Activated CD4-positive, CD25-positive, alpha-beta regulatory T cell treated with anti-CD3 and anti-CD28 coated beads, Interleukin-2, amount 50 U/mL, for 24 hours (primary cell): Measurements from ENCODE around the gene MT4.
A peak's percentile ranks its signal among the peaks of the same experiment; 100 is the strongest.
"Not testable (repeated sequence)": the region's sequence is repeated elsewhere in the genome, so short reads cannot be mapped to it uniquely, and the experiment has no call there.

Experiments
- ATAC-seq, 2 donors: fragments of 150-1000 bp; cut with Tn5 transposase; one replicate each; pipeline ENCODE4 v1.10.0; 2021; ENCODE audit warnings: mild to moderate bottlenecking in 1 of 2, moderate library complexity in 1 of 2

Gene MT4

DNA sequence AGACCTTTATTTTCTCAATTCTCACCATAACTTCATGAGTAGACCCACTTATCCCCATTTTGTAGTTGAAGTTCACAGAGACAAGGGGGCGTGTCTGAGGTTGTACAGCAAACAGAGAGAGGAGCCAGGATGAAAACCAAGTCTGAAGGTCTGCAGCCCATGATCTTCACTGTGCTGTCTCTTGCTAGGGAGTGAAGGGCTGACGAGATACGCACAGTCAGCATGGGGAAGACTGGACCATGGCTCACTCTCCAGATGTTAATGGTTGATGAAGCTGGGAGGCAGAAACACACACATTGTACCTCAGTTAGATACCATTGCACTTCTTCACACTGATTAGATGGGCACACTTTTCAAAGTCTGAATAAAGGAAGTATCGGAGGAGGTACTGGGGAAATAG, 5.8 kb upstream of the MT4 start:
- no peak for ATAC-seq

DNA sequence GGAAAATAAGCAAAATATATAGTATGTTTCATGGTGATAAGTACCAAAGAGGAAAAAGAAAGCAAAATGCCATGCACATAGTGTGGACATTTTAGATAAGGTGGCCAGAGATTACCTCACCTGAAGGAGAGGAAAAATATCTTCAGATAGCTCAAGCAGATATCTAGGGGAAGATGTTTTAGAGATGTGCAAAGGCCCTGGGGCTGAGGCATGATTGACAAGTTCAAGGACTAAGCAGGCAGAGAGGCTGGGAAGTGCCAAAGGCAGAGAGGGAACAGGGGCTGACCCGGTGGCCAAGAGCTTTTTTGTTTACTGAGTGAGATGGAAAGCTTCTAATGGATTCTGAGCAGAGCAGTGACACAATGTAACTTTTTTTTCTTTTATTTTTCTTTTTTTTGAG, 4.4 kb upstream of the MT4 start:
- no peak for ATAC-seq

DNA sequence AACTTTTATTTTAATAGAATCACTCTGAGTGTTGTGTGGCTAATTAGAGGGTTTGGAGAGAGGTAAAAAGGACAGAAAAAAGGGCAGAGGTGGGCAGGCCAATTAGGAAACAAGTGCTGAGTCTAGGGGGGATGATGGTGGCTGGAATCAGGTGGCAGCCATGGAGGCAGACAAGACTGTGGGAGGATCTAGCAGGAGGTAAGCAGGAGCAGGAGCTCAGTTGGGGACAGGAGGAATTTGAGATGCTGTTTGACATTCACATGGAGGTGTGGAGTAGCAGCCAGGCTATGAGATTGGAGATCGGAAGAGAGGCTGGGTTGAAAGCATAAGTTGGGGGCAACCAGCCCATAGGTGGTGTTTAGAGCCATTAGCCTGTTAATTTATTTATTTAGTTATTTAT, 3.7 kb upstream of the MT4 start:
- ATAC-seq: no peak

DNA sequence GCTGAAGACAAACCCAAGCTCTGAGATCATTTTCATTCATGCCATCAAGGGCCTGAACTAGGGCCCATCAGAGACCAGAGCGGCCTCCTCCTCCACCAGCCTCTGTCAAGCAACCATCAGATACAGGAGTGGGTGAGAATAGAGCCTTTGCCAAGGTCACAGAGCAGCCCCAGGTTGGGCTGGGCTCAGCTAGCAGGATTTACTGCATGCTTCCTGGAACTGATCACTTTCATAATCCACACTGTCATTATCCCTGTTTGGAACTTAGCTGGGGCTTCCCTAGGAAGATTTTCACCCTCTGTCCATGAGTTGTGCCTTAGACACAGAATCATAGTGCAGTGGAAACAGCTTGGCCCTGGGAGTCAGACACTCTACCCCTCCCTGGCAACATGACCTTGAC, 5.1 kb downstream of the MT4 start:
- ATAC-seq: no peak

DNA sequence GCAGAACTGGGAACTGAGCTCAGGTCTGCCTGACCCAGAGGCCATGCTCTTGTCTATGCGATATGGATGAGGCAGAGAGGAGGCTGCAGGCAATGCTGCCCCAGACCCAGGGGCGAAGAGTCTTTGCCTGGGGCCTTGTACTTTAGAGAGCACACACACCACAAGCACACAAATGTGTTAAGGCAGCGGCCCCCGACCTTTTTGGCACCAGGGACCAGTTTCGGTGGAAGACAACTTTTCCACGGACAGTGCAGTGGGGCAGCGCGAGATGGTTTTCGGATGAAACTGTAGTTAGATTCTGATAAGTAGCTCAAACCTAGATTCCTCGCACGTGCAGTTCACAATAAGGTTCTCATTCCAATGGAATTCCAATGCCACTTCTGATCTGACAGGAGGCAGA, 6.7 kb downstream of the MT4 start:
- ATAC-seq: no peak

DNA sequence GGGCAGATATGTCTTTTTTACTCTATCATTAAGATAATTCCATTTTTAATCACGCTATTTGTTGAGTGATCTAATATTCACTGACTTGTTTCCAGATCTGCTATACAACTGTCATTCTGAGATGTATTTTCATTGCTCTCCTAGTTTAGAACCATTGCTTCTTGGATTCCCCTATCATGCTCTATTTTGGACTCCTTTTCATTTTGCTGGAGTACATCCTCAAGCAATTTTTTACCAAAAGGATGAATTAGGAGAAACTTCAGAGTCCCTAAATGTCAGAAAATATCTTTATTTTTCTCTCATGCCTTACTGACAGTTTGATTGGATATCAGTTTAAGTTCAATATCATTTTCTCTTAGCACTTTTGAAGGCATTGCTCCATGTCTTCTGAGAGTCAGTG, 9.8 kb downstream of the MT4 start:
- no peak for ATAC-seq

DNA sequence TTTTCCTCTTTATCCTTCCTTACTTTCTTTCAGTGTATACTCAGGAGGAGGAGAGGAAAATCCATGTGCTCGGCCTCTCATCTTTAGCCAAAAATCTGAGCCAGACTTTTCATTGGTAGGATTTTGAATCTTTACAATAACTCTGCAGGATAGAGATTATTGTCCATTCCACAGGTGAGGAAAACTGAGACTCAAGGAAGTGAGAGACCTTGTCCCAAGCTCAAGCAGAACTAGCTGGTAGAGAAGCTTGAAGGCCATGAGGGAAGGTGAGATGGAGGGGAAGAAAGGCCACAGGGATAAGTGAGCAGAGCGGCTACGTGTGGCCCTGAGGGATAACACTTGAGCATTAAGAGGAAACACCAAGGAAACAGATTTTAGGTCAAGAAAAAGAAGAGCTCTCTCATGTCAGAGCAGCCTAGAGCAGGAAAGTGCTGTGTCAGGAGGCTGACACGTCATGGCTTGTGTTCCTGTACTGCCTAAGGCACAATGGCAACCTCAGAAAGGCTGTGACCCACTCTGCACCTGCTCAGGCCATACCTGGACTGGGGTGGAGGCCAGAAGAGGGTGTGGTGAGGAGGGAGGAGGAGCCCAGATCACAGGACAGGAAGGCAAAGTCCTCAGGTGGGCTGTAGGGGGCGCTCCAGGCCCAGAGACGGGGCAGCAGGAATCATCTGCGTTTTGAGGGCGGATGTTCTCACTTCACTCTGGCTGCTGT, 11.9 kb downstream of the MT4 start:
- ATAC-seq: peak; percentile 99

DNA sequence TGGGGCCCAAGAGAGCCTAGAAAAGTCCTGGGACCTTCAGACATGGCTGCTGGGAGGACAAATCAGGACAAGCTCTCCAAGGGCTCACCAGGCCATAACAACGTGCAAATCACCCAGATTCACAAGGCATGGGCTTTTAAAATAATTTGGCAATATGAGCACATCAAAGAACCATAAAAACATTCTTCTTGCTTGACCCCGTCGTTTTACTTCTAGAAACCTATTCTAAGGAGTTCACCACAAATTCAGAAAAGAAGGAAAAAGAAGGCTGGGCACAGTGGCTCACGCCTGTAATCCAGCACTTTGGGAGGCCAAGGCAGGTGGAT, 12.4 kb downstream of the MT4 start:
- ATAC-seq: no peak

DNA sequence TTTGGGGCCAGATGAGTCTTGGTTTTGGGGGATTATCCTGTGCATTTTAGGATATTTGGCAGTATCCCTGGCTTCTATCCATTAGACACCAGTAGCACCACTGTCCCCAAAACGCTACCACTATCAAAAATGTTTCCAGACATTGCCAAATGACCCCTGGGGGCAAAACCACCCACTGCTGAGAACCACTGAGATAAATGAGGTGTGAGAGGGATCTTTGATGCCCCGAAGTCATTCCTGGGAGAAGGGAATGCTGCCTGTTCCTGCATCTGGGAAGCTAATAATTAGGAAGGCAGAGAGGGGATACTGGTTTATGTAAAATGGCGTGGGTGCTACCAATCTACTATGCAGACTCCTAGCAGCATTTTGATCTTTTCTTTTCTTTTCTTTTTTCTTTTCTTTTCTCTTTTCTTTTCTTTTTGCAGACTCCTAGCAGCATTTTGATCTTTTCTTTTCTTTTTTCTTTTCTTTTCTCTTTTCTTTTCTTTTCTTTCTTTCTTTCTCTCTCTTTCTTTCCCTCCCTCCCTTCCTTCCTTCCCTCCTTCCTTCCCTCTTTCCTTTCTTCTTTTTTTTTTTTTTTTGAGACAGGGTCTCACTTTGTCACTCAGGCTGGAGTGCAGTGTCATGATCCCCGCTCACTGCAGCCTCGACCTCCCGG, 15.6 kb downstream of the MT4 start:
- no peak for ATAC-seq

DNA sequence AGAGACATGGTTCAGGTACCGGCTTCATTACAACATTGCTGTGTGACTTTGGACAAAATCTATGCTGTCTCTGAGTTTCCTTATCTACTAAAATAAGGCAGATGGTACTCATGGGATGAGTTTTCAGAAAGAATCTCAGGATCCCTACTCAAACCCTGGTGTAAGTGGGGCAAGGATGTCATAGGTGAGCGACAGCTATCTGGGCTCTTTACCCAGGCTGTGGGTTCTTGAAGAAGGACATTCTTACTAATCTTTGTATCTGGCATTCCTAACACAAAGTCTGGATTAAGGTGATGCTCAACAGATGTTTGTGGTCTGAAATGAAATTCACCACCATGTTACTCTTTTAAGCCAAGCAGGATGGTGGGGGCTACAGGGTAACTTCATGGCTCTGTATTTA, 18.0 kb downstream of the MT4 start:
- ATAC-seq: not testable (repeated sequence)

DNA sequence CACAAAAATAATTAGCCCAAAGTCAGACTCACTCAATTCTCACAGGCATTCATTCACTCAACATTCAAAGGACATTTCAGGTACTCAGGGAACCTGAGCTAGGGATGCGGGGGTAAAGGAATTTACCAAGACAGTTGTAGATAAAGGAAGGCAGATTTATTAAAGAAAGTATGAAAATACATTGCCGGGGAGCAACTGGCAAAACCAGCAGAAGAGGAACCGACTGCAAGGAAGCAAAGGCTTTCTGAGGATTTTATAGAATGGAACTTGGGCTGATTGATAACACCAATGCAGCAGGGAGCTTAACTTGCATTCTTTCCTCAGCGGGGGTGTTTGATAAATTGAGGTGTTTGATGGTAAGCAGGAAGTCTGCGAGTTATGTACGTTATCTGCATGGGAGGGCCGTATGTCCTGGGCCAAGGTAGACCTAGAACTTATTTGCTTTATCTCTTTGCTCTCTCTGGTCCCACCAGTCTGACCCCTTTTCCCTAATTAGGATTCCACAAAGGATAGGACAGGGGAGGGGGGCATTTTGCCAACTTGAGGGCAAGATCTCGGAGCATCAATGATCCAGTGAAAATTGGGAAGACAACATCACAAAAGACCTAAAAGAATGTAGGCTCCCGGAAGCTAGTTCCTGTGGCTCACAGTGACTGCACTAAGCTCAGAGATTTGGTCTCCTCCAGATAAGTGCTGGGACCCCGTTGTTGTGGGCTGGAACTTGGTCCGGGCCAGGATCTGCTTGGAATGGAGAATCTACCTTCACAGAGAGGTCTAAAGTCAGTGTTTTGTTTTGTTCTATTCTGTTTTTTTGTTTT, 18.7 kb downstream of the MT4 start:
- ATAC-seq: no peak

DNA sequence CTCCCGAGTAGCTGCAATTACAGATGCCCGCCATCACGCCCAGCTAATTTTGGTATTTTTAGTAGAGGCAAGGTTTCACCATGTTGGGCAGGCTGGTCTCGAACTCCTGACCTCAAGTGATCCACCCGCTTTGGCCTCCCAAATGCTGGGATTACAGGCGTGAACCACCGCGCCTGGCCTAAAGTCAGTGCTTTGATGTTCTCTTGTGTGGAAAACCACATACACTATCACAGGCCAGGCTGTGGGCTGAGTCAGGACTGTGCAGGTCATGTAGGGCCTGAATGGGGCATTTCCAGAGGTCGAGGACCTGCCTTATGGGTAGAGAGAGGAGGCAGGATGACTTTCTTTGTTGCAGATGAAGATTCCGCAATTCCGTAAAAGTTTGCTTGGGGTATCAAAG, 19.4 kb downstream of the MT4 start:
- ATAC-seq: no peak

DNA sequence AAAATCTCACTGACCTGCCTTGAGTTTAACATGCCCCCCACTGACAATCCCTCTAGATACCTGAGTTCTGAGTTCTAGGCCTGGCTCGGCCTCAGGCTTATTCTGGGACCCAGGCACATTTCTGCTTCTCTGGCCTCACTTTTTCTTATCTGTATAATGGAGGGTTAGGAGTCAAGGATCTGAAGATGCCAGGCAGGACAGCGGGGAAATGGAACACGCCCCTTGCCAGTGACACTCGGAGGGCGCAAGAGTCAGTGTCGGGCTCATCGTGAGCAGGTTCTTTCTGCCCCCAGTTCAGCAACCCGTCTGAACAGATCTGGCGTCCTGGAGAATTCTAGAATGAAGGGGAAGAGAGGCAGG, 23.9 kb downstream of the MT4 start:
- no peak for ATAC-seq

DNA sequence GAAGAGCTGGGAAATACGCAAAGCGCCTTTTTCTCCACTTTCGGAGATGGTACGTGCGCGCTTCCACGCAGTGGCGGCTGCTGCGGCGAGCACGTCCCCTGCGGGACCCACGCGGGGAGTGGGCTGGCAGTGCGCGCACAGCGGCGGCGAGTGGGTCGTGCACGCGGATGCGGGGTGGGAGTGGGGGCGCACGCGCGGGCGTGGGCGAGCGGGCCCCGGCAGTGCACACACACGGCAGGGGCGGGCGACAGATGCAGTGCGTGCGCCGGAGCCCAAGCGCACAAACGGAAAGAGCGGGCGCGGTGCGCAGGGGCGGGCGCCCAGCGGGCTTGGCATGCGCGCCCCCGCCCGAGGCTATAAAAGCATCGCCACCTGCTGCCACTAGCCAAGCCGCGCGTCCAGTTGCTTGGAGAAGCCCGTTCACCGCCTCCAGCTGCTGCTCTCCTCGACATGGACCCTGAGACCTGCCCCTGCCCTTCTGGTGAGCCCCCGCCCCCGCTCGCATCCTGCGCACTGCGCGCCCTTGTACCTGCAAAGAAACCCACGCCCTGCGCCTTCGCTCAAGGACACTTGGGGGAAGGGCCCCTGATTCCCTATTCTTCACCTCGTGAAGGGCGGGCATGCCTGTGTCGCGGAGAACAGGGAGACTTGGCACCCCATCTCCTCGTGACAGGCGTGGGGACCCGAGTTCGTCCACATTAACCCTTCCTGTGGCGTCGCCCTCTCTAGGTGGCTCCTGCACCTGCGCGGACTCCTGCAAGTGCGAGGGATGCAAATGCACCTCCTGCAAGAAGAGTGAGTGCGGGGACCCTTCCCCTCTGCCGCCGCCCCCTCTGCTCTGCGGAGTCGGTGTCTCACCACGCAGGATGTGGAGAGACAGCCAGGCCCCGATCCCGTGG, 24.5 kb downstream of the MT4 start, which contains the start of gene MT3:
TSS of gene MT3 (plus strand) at position 388 of the 899 bp plus-strand sequence. CDS start at position 451, 63 bp downstream.
- peak; percentile 36 to 43 for ATAC-seq

DNA sequence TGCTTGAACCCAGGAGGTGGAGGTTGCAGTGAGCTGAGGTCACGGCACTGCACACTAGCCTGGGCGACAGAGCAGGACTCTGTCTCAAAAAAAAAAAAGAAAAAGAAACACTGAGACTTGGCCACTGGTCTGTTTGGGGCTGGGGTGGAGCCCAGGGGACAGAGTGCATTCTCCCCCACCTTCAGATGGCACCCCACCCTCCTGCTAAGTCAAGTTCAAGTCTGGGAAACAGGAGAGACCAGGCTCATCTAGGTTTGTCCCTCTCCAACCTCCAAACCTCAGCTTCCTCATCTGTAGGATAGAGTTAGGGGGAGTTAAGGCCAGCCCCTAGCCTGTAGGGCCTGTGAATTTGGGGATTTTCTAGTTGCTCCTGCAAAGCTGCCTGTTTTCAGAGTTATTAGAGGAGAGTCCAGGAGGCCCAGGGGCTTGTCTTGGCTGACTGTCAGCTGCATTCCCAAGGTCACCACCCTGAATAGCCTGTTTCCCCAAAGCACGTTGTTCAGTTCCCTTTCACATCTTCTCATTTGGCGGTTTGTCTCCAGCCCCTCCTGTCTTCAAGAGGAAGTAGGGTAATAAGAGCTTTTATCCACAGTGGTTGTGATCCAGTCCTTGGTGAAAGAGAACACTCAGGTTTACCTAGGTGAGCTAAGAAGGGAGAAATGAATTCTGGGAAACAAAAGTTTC, 26.6 kb downstream of the MT4 start:
- no peak for ATAC-seq

DNA sequence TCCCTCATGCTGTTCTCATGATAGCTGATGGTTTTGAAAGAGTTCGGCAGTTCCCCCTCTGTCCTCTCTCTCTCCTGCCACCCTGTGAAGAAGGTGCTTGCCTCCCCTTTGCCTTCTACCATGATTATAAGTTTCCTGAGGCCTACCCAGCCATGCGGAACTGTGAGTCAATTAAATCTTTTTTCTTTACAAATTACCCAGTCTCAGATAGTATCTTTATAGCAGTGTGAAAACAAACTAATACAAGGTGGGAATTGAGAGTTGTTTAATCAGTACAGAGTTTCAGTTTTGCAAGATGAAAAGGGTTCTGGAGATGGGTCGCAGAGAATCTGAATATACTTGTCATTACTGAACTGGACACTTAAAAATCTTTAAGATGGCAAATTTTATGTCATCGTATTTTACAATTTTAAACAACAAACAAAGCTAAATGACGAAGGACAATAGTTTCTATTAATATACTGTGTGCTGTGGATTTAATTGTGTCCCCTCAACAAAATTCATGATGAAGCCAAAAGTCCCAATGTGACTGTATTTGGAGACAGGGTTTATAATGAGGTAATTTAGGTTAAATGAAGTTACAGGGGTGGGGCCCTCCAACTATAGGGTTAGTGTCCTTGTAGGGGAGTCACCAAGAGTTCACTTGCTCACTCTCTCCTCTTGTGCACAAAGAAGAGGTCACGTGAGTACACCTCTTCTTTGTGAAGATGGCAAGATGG, 28.9 kb downstream of the MT4 start:
- ATAC-seq: no peak

DNA sequence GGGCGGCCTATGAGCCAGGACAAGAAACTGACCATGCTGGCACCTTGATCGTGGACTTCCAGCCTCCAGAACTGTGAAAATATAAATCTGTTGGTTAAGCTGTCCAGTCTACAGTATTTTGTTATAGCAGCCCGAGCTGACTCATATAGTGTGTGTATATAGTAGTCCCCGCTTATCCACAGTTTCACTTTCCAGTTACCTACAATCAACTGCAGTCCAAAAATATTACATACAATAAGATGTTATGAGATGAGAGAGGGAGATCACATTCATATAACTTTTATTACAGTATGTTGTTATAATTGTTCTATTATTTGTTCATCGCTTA, 29.4 kb downstream of the MT4 start:
- no peak for ATAC-seq

DNA sequence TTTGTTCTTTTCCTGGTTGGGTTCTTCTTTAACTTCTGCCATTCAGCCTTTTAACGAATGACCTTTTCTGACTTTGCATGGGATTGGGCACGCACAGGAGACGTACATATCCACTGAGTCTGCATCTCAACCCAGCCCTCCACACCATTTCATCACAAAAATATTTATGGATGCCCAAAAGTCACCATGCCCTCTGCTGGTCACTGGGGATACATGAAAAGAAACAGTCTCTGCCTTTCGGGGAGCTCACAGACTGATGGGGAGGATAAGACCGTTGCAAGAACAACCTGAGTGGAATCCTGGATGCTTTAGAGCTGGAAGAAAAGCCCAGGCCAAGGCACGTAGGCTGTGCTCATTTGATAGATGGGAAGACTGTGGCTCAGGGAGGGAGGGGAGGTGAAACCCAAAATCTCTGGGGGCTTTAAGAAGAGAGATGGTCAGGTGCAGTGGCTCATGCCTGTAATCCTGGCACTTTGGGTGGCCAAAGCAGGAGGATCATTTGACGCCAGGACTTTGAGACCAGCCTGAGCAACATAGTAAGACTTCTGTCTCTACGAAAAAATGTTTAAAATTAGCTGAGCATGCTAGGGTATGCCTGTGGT, 35.6 kb downstream of the MT4 start:
- peak in 1 of 2 donors; percentile 53 for ATAC-seq

DNA sequence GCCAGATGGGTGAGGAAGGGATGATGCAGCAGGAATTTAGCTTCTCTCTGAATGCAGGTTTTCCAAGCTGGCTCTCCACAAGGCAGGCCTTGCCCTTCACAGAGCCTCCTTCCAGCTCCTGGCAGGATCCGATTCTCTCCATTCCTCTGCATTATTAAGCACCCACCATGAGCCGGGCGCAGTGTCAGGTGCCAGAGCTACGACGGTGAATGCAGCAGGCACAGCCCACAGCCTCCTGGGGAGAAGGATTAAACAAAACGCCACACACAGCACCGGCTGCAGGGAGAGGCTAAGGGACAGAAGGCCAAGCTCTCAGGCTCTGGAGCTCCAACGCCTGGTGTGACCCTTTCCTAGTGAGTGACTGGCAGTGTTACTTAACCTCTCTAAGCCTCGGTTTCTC, 36.5 kb downstream of the MT4 start:
- no peak for ATAC-seq

DNA sequence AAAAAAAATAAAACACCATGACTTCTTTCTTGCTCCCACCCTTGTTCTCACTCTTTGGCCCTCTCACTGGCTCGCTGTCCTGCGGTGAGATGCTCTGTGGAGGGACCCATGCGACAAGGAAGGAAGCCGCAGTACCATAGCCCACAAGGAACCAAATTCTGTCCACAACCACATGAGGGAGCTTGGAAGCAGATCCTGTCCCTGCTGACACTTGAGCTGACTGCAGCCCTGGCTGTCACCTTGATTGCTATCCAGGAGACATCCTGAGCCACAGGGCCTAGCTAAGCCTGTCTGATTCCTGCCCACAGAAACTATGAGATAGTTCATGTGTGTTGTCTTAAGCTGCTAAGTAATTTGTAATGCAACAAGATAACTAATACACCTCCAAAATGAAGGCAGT, 38.7 kb downstream of the MT4 start:
- ATAC-seq: no peak

DNA sequence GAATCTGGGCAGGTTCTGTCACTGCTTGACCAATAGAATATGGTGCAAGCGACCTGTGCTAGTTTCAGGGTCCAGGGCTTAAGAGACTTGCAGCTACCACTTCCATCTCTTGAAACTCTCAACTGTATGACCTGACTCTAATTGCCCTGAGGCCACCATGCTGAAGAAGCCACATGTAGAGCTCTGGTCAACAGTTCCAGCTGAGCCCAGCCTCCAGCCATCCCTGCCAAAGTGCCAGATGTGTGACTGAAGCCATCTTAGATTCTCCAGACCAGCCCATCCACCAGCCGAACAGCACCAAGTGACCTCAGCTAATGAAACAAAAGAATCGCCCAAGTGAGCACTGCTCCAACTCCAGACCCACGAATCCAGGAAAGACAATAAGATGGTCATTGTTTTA, 40.1 kb downstream of the MT4 start:
- ATAC-seq: no peak
